GM18907 (cell line): Measurements from ENCODE around the gene CCNF.

Source experiments
- ATAC-seq: cut with Tn5 transposase; IDR thresholded peaks from one replicate; pipeline ENCODE4 v1.9.1; 2021; ENCODE audit warnings: mild to moderate bottlenecking, moderate library complexity; ENCODE audit not compliant: unreplicated experiment

The CCNF gene

GRCh38 chr16:2483939-2484897 is 55.0 kb downstream of the CCNF start:
- ATAC-seq = no peak

GRCh38 chr16:2484898-2485508 is 55.8 kb downstream of the CCNF start:
- no peak for ATAC-seq

GRCh38 chr16:2485811-2486507 is 56.7 kb downstream of the CCNF start:
- ATAC-seq = no peak

- ATAC-seq = peak; percentile 61
Measured at GRCh38 chr16:2486645-2487516, 57.6 kb downstream of the CCNF start.

GRCh38 chr16:2487517-2487842 is 58.2 kb downstream of the CCNF start:
- no peak for ATAC-seq

GRCh38 chr16:2487903-2488531 is 58.8 kb downstream of the CCNF start:
- ATAC-seq = no peak

- no peak for ATAC-seq
Measured at GRCh38 chr16:2489581-2489980, 60.3 kb downstream of the CCNF start.

GRCh38 chr16:2490190-2491105 is 61.2 kb downstream of the CCNF start:
- no peak for ATAC-seq

GRCh38 chr16:2492292-2492691 is 63.0 kb downstream of the CCNF start:
- ATAC-seq = no peak

GRCh38 chr16:2493605-2494004 is 64.4 kb downstream of the CCNF start:
- ATAC-seq = no peak

GRCh38 chr16:2494616-2495015 is 65.4 kb downstream of the CCNF start:
- ATAC-seq = no peak

- ATAC-seq = no peak
Measured at GRCh38 chr16:2495041-2495440, 65.8 kb downstream of the CCNF start.

- ATAC-seq = no peak
Measured at GRCh38 chr16:2496223-2497115, 67.2 kb downstream of the CCNF start.

GRCh38 chr16:2497116-2497630 is 67.9 kb downstream of the CCNF start:
- ATAC-seq = no peak

- no peak for ATAC-seq
Measured at GRCh38 chr16:2497695-2498484, 68.6 kb downstream of the CCNF start.

- no peak for ATAC-seq
Measured at GRCh38 chr16:2498531-2499253, 69.4 kb downstream of the CCNF start.

GRCh38 chr16:2499454-2499853 is 70.2 kb downstream of the CCNF start:
- ATAC-seq = no peak
